Measurements from ENCODE around the gene IL4I1.

Gene IL4I1

DNA sequence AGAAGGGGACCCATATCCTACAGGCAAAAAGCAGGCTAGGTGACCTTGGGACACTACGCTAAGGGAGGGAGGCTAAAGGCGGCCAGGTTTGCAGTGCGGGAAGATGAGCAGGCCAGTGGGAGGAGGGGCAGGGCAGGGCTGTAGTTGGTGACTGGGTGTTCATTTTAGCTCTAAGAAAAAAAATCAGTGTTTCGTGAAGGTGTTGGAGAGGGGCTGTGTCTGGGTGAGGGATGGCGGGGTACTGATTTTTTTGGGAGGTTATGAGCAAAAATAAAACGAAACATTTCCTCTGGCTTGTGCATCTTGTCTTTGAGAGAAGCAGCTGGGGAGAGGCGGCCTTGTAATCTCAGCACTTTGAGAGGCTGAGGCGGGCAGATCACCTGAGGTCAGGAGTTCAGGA lies 37.0 kb upstream of the IL4I1 start:
- H3K4me1 ChIP-seq = peaks cover 27 to 53% (median 38%) of the 10 kb centered on the region in 10 experiments
- no peaks in the 10 kb centered on the region for H3K27me3 ChIP-seq
- H3K4me2 ChIP-seq = peak overlapping the region in 3 of 11 experiments; percentile 62 to 68 (median 65); a peak in 2 of 22 replicates
- no peaks in the 10 kb centered on the region; a peak in 1 of 22 replicates for H3K9me3 ChIP-seq (replicated peaks in 1 of 11)
- H4K20me1 ChIP-seq = peaks cover 0 to 77% (median 39%) of the 10 kb centered on the region in 11 experiments; a peak in 17 of 22 replicates
- TF ChIP-seq Cebpa-rat (IDR thresholded peaks at IDR 0.05) = no peak
- H3K27ac ChIP-seq = no peak overlapping the region
- H3K36me3 ChIP-seq = peaks cover 24 to 36% (median 31%) of the 10 kb centered on the region in 11 experiments
- no peak overlapping the region for H3K9ac ChIP-seq
- H3K4me3 ChIP-seq = no peak overlapping the region

DNA sequence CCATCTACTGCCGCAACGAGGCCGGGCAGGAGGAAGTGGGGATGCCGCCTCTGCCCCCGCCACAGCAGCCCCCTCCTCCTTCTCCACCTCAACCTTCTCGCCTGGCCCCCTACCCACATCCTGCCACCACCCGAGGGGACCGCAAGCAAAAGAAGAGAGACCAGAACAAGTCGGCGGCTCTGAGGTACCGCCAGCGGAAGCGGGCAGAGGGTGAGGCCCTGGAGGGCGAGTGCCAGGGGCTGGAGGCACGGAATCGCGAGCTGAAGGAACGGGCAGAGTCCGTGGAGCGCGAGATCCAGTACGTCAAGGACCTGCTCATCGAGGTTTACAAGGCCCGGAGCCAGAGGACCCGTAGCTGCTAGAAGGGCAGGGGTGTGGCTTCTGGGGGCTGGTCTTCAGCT lies 36.0 kb upstream of the IL4I1 start:
- H3K4me2 ChIP-seq = peak overlapping the region; percentile 13 to 68 (median 49); a peak in 18 of 22 replicates
- H3K36me3 ChIP-seq = peaks cover 27 to 39% (median 35%) of the 10 kb centered on the region in 11 experiments

DNA sequence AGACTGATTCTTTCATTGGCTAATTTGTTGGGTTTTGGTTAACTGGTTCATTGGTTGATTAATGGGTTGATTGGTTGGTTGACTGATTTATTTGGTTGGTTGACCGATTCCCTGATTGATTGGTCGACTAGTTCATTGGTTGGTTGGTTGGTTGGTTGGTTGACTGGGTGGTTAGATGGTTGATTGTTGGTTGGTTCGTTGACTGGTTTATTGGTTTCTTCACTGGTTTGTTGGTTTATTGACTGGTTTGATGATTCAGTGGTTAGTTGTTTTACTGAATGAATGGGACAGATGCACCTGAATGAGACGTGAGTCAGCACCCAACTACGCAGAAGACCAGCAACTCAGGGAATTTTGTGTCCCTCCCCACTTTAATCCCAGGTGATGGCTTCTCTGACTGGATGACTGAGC lies 35.4 kb upstream of the IL4I1 start:
- no peaks in the 10 kb centered on the region; a peak in 1 of 22 replicates for H3K9me3 ChIP-seq (replicated peaks in 1 of 11)
- no peak for TF ChIP-seq Cebpa-rat (IDR thresholded peaks at IDR 0.05)
- H3K4me2 ChIP-seq = peak overlapping the region in 10 of 11 experiments; percentile 6 to 95 (median 84); a peak in 17 of 22 replicates
- no peak overlapping the region for H3K27ac ChIP-seq
- H3K4me1 ChIP-seq = peaks cover 34 to 53% (median 44%) of the 10 kb centered on the region in 10 experiments
- no peak overlapping the region for H3K9ac ChIP-seq
- peaks cover 34 to 46% (median 41%) of the 10 kb centered on the region in 11 experiments for H3K36me3 ChIP-seq
- H4K20me1 ChIP-seq = peaks cover 13 to 78% (median 47%) of the 10 kb centered on the region in 11 experiments; a peak in 21 of 22 replicates
- 0 out of 20 replicates have a peak overlapping the region, but pooled peaks of 1 of the 10 experiments have one; percentile 32 for H3K4me3 ChIP-seq
- H3K27me3 ChIP-seq = no peaks in the 10 kb centered on the region

More for the DNA sequence above, 36.0 kb upstream of the IL4I1 start:
- no peaks in the 10 kb centered on the region for H3K27me3 ChIP-seq
- H3K4me3 ChIP-seq = no peak overlapping the region
- peaks cover 6 to 76% (median 46%) of the 10 kb centered on the region in 11 experiments; a peak in 21 of 22 replicates for H4K20me1 ChIP-seq
- H3K27ac ChIP-seq = no peak overlapping the region
- peaks cover 32 to 53% (median 40%) of the 10 kb centered on the region in 10 experiments for H3K4me1 ChIP-seq
- TF ChIP-seq Cebpa-rat (IDR thresholded peaks at IDR 0.05) = no peak
- H3K9ac ChIP-seq = no peak overlapping the region; a peak in 2 of 22 replicates
- no peaks in the 10 kb centered on the region; a peak in 1 of 22 replicates for H3K9me3 ChIP-seq (replicated peaks in 1 of 11)

DNA sequence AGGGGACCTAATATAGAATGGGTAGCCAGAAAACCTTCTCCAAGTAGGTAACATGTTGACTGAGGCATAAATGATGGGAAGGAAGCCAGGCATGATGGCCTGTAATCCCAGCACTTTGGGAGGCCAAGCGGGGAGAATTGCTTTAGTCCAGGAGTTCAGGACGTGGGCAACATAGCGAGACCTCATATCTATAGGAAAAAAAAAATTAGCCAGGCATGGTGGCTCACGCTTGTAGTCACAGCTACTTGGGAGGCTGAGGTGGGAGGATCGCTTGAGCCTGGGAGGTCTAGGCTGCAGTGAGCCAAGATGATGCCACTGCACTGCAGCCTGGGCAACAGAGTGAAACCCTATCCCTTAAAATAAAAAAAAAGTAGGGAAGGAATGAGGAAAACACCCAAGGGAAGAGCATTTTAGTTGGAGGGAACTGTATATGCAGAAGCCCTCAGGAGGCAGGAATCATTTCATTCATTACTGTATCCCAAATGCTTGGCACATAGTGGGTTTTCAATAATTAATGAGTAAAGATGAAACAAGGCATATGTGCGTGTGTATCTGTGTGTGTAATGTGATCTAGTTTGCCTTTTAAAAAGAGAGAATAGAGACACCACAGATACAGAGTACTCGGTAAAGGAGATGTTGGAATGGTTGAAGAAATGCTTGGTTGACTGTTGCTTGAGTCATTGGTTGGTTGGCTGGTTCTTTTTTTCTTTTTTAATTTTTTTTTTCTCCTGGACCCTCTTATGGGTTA lies 34.8 kb upstream of the IL4I1 start:
- H3K9ac ChIP-seq = no peak overlapping the region
- no peak for TF ChIP-seq Cebpa-rat (IDR thresholded peaks at IDR 0.05)
- H3K4me2 ChIP-seq = peak overlapping the region; percentile 14 to 99 (median 92); a peak in 16 of 22 replicates
- H3K27ac ChIP-seq = 0 out of 22 replicates have a peak overlapping the region, but pooled peaks of 1 of the 11 experiments have one; percentile 98
- no peaks in the 10 kb centered on the region; a peak in 1 of 22 replicates for H3K9me3 ChIP-seq (replicated peaks in 1 of 11)
- H3K4me3 ChIP-seq = peak overlapping the region in 3 of 10 experiments; percentile 75 to 95 (median 90); a peak in 4 of 20 replicates
- peaks cover 40 to 53% (median 49%) of the 10 kb centered on the region in 10 experiments for H3K4me1 ChIP-seq
- peaks cover 19 to 78% (median 44%) of the 10 kb centered on the region in 11 experiments; a peak in 21 of 22 replicates for H4K20me1 ChIP-seq
- peaks cover 39 to 52% (median 47%) of the 10 kb centered on the region in 11 experiments for H3K36me3 ChIP-seq
- H3K27me3 ChIP-seq = no peaks in the 10 kb centered on the region

GRCh38 chr19:49930483-49931011 lies 33.9 kb upstream of the IL4I1 start:
- no peaks in the 10 kb centered on the region; a peak in 1 of 22 replicates for H3K9me3 ChIP-seq (replicated peaks in 1 of 11)
- peak overlapping the region in 5 of 11 experiments; percentile 42 to 99 (median 60); a peak in 8 of 22 replicates for H3K9ac ChIP-seq
- peak overlapping the region; percentile 30 to 99 (median 92) for H3K4me2 ChIP-seq
- TF ChIP-seq Cebpa-rat (IDR thresholded peaks at IDR 0.05) = no peak
- H3K36me3 ChIP-seq = peaks cover 47 to 61% (median 55%) of the 10 kb centered on the region in 11 experiments
- H3K27ac ChIP-seq = peak overlapping the region in 10 of 11 experiments; percentile 23 to 100 (median 98); a peak in 15 of 22 replicates
- peak overlapping the region; percentile 75 to 98 (median 84) for H3K4me3 ChIP-seq
- H4K20me1 ChIP-seq = peaks cover 28 to 78% (median 48%) of the 10 kb centered on the region in 11 experiments; a peak in 21 of 22 replicates
- H3K27me3 ChIP-seq = no peaks in the 10 kb centered on the region
- H3K4me1 ChIP-seq = peaks cover 47 to 61% (median 59%) of the 10 kb centered on the region in 10 experiments

DNA sequence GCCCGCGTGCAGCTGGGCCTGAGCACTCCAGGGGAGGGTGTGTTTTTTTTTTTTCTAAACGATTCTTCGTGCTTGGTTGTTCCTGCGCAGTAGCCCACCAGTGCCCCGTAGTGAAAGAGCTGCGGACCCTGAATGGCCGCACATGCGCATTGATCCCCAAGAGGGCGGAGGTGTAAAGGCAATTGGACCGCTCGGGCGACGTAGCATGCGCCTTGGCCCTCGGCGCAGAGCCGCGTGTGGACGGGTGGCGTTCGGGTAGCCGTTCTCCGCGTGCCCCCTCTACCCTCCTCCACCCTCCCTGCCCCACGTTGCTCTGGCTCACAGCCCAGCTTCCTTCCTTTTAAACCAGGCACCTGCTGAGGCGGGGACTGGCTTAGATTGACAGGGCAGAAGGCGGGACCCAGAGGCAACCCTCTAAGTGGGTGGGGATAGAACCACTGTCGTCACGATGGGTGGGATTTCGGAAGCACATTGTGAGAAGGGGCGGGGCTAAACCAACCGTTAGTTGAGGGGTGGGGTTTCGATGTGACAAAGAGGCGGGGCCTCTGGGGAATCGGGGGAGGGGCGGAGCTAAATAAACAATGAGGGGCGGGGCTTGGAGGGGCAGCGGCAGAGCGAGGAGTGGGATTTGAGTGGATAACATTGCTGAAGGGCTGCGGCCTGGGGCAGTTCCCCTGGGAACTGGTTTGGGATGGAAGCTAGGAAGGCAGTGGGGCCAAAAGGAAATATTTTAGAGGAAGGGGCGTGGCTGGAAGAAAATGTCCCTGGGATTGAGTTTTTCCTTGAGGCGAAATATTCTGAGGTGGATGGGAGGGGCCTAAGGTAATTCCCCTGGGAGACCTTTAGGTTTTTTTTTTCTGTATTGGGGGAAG lies 33.2 kb upstream of the IL4I1 start:
- peak overlapping the region; percentile 89 to 99 (median 95) for H3K4me2 ChIP-seq
- H3K36me3 ChIP-seq = peaks cover 53 to 68% (median 62%) of the 10 kb centered on the region in 11 experiments
- peak overlapping the region; percentile 95 to 100 (median 98) for H3K27ac ChIP-seq
- peaks cover 54 to 68% (median 66%) of the 10 kb centered on the region in 10 experiments for H3K4me1 ChIP-seq
- no peaks in the 10 kb centered on the region; a peak in 1 of 22 replicates for H3K9me3 ChIP-seq (replicated peaks in 1 of 11)
- H3K9ac ChIP-seq = peak overlapping the region; percentile 93 to 100 (median 97)
- H3K27me3 ChIP-seq = no peaks in the 10 kb centered on the region
- TF ChIP-seq Cebpa-rat (IDR thresholded peaks at IDR 0.05) = no peak
- peak overlapping the region; percentile 75 to 98 (median 84) for H3K4me3 ChIP-seq
- peaks cover 35 to 78% (median 55%) of the 10 kb centered on the region in 11 experiments; a peak in 21 of 22 replicates for H4K20me1 ChIP-seq

GRCh38 chr19:49929121-49929610 lies 32.5 kb upstream of the IL4I1 start, which contains the start of the genes ATF5 and NUP62:
Gene ATF5, plus strand, starts transcription at chr19:49929205. Its CDS starts 1,646 bp downstream, at chr19:49930851.
Gene NUP62, minus strand, starts transcription at chr19:49929504. Its CDS starts 19,697 bp downstream, at chr19:49909807.
- H3K9me3 ChIP-seq (replicated peaks in 1 of 11) = no peaks in the 10 kb centered on the region; a peak in 1 of 22 replicates
- H3K27me3 ChIP-seq = no peaks in the 10 kb centered on the region
- peak within 1 kb of the TSS; percentile 75 to 98 (median 84) for H3K4me3 ChIP-seq
- H3K27ac ChIP-seq = peak within 1 kb of the TSS; percentile 95 to 100 (median 98)
- peak within 1 kb of the TSS; percentile 93 to 100 (median 97) for H3K9ac ChIP-seq
- no peak for TF ChIP-seq Cebpa-rat (IDR thresholded peaks at IDR 0.05)
- H3K4me1 ChIP-seq = peaks cover 61 to 75% (median 72%) of the 10 kb centered on the region in 10 experiments
- peak within 1 kb of the TSS; percentile 89 to 99 (median 95) for H3K4me2 ChIP-seq
- peaks cover 42 to 78% (median 62%) of the 10 kb centered on the region in 11 experiments; a peak in 21 of 22 replicates for H4K20me1 ChIP-seq
- peaks cover 59 to 75% (median 69%) of the 10 kb centered on the region in 11 experiments for H3K36me3 ChIP-seq

Measured in BLaER1 treated with 17β-estradiol and CSF1 and Interleukin-3, amounts not matched to agents 10 nM and 100 nM (cell line).